HG02943 (cell line): ENCODE data around the gene SPRED3.
"Not testable (repeated sequence)": the region's sequence is repeated elsewhere in the genome, so short reads cannot be mapped to it uniquely, and the experiment has no call there.

Experiments used
- ATAC-seq: cut with Tn5 transposase; IDR thresholded peaks from one replicate; pipeline ENCODE4 v1.9.1; 2021; ENCODE audit warnings: mild to moderate bottlenecking, low read depth, moderate library complexity; ENCODE audit not compliant: unreplicated experiment

The SPRED3 gene, protein sequence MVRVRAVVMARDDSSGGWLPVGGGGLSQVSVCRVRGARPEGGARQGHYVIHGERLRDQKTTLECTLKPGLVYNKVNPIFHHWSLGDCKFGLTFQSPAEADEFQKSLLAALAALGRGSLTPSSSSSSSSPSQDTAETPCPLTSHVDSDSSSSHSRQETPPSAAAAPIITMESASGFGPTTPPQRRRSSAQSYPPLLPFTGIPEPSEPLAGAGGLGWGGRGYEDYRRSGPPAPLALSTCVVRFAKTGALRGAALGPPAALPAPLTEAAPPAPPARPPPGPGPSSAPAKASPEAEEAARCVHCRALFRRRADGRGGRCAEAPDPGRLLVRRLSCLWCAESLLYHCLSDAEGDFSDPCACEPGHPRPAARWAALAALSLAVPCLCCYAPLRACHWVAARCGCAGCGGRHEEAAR

DNA sequence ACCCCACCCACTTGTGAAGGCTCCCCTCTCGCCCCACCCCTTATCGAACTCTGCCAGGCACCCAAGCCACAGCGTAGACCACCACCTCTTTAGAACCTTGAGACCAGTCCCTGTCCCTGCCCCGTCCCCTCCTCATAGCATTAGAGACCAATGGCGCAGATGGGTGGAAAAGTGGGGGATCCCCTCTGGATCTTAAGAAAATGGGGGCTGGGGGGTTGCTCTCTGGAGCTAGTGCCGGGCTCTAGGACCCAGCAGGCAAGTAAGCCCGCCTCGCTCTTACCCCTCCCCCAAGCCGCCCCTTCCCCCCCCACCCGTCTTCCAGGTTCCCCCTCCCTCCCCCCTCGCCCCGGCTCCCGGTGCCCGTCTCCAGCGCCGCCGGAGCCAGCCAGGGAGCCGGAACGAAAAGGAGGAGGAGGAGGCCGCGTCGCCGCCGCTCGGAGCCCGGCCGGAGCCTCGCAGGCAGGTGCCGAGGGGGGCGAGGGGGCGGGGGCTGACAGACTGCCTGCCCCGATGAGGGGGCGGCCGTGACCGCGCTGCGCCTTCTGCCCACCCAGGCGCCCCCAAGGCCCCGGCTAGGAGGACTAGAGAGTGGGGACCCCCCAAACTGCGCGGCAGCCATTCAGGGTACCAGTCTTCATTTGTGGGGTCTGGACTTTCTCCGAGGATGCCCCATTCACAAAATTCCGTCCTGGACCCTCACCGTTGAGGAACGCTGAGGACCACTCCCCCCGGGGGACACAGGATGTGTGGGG, at the start of gene SPRED3:
Gene SPRED3 (plus strand): TSS at position 349 of the 752 bp plus-strand sequence. CDS start 1,606 bp downstream, outside the sequence.
- ATAC-seq, result no peak

DNA sequence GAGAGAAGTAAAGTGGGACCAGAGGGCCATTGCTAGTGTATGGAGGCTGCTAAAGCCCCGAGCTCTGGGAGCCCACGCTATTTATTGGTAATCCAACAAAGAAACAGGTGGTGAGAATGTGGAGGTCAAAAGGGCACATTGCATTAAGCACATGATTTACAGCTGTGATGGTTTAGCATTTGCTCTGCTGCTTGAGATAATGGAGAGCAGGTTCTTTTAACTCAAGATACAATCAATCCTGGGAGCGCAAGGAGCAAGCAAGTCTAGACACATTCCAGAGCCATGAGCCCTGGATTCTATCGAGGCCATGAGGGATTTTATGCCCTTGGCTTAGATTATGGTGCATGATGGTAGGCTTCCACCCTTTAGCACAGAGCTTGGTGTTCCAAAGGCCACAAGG, 49.5 kb upstream of the SPRED3 start:
- ATAC-seq, result not testable (repeated sequence)

DNA sequence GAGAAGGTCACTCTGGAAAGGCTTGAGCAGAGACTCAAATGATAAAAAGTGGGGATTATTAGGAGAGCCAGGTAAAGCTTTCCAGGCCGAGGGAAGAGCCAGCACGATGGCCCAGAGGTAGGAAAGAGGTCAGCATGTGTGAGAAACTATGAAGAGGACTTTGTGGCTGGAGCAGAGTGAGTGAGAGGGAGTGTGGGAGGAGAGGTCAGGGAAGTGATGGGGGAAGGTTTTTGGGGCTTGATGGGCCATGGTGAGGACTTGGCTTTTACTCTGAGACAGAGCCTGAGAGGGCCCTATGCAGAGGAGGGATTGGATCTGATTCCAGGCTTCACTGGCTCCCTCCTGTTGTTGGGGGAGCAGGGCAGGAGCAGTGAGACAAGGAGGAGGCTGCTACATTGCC, 47.6 kb upstream of the SPRED3 start:
- no peak for ATAC-seq

DNA sequence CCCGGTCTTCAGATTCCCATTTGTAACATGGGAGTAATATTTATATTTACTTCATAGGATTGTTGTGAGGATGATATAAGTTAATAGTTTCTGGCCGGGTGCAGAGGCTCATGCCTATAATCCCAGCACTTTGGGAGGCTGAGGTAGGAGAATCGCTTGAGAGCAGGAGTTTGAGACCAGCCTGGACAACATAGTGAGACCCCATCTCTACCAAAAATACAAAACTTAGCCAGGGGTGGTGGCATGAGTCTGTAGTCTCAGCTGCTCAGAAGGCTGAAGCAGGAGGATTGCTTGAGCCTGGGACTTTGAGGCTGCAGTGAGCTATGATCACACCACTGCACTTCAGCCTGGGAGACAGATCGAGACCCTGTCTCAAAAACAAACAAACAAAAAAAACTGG, 41.7 kb upstream of the SPRED3 start:
- ATAC-seq, result no peak

DNA sequence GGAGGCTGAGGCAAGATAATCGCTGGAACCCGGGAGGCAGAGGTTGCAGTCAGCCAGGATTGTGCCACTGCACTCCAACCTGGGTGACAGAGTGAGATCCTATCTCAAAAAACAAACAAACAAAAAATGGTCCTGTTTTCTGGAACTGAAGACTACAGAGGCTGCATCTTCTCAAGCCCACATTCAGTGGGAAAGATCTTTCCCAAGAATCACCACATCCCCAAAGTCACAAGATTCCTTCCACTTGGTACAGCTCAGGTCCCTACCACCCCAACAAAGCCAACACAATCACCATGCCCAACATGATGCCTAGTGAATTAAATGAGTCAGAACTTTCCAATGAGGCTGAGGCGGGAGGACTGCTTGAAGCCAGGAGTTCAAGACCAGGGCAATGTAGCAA, 37.6 kb upstream of the SPRED3 start:
- ATAC-seq, result no peak

DNA sequence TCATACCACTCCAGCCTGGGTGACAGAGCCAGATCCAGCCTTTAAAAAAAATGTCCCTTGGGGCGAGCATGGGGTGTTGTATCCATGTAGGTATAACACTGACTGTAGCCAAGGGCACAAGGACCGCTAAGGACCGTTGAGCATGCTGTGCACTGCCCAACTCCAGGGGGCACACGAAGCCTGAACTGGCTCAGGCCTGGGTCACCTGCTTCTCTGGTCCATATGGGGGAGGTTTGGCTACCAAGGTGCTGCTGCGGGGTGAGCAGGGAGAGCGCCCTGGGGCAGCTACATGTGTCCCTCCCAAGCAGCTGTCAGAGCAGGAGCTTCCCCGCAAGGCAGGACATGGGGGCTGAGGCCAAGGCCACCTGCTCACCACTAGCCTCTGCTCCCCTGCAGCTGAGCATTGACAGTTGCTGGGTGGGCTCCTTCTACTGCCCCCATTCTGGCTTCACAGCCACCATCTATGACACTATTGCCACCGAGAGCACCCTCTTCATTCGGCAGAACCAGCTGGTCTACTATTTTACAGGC, 36.6 kb upstream of the SPRED3 start:
- ATAC-seq, result no peak

DNA sequence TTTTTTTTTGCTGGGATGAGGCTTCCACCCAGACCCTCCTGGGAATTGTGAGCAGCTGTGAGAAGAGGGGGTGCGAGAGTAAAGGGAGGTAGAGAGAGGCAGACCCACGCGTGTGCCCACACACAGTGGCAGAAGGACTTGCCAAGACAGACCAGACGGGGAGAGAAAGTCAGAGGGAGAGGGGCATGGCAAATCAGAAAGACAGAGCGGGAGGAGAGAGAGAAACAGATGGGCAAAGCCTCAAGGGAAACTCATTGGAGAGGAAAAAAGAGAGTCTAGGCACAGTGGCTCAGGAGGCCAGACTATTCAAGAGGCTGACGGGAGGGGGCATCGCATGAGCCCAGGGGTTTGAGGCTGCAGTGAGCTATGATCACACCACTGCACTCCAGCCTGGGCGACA, 35.9 kb upstream of the SPRED3 start:
- ATAC-seq, result no peak

DNA sequence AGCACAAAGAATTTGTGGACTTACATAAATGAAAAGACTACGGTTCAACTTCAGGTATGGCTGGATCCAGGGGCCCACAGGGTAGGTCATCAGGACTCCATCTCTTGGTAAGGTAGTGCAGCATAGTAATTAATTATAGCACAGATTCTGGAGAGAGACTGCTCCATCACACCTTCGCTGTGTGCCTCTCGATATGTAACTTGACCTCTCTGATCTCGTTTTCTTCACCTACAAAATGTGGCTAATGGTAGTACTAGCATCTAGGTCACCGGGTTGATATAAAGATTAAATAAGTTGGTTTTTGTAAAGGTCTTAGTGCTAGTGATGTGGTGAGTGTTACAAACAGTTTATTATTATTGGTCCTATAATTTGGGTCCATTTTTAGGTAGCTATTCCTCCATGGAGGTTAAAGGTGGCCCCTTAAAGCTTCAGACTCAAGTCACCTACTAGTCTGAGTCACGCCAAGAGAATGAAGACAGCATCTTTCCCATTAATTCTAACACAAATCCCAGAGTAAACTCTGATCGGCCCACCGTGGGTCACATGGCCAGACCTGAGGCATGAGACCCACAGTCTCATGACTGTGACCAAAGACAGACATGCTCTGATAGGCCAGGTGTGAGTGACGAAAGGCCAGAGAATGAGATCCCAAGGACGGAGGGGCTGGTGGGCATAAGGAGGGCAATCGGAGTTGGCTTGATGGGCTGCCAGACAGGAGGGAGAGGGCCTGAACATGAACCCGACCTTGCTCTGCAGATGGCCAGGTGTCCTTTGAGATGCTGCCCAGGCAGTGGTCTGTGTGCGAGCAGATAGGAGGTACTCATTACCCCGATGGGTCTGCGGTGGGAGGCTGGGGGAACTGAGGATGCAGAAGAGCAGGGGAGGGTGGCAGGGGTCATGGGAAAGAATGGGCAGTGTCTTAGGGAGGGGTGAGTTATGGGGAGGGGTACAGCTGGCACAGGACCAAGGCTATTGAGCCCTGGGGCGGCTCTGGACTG, 32.5 kb upstream of the SPRED3 start:
- ATAC-seq, result no peak

DNA sequence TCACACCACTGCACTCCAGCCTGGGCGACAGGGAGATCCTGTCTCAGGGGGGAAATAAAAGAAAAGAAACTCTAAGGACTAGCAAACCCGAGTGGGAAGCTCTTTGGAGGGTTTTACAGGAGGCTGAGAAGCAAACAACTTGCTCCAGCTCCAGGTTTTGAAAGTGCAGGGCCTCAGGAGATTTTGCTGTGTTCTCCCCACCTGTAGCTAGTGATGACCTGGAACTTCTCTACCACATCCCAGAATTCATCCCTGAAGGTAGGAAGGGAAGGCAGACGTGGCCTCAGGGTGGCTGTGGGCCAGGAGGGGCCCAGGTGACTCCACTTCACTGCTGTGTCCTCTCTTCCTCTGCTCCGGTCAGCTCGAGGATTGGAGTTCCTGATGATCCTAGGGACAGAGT, 30.4 kb upstream of the SPRED3 start:
- ATAC-seq, result no peak

DNA sequence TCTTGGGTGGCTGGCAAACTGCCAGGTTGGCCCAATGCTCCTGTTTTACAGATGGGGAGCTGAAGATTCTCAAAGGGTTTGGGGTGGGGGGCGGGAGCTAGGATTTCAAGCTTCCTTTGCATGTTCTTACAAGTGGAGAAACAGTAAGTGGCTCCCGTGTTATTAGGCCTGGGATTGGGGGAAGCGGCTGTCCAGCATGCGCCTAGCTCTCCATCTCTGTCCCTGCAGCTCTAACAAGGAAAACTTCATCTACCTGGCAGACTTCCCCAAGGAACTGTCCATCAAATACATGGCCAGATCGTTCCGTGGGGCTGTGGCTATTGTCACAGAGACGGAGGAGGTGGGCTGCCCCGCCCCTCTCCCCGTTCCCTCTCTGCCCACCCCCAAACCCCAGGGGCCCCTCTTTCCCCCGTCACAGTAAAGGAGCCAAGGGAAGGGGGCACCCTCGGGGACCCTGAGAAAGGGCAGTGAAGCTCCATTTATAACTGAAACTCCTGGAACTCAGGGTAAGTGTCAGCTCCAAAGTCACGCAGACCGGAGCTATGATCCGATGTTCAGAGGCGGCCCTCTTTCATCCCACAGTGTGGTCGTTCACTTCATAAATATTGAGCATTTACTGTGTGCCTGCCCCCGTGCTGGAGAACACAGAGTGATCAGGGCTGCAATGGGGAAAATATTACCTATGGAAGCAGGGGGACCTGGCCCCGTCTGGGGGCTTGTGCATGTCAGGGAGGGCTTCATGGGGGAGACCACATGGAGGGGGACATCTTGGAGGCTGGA, 29.1 kb upstream of the SPRED3 start:
- ATAC-seq, result no peak

DNA sequence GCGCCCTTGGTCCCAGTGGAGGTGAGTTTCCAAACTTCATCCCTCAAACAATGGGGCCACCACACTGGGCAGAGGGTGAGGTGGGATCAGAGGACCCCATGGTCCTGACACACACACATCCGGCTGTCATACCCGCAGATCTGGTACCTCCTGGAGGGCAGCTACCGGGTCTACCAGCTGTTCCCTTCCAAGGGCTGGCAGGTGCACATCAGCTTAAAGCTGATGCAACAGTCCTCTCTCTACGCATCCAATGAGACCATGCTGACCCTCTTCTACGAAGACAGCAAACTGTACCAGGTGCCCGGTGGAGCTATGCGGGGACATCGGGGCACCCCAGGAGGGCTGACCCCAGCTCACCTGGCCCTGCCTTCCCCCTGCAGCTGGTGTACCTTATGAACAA, 28.1 kb upstream of the SPRED3 start:
- no peak for ATAC-seq

DNA sequence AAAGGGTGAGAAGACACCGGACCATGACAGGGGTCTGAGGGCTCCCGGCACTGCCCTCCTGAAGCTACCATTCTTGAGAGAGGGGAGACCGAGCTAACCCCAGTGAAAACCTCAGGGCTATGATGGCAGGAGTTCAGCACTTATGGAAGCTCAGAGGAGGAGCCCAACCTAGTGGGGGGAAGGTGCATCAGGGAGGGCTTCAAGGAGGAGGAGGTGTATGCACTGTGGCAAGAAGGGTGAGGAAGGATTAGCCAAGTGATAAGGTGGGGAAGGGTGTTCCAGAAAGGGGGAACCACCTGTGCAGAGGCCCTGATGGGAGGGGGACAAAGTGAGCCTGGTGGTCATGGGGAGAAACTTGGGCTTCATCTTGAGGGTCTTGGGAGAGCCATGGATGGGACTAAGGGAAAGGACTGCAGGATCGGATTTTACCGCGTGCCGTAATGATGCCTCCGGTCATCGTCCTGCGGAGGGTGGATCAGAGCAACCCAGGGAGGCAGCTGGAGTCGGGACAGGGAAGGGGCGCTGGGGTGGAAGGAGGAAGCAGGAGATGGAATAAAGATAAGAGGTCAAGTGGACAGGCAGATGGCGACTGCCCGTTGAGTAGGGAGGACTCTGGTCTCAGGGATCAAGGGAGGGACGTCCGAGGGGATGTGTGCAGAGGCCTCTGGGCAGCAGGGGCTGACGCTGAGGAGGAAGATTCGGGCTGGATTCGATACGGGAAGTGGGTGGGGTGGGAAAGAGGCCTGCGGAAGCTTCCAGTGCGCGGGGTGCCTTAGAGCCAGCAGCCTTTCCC, 27.5 kb upstream of the SPRED3 start:
- ATAC-seq, result no peak

DNA sequence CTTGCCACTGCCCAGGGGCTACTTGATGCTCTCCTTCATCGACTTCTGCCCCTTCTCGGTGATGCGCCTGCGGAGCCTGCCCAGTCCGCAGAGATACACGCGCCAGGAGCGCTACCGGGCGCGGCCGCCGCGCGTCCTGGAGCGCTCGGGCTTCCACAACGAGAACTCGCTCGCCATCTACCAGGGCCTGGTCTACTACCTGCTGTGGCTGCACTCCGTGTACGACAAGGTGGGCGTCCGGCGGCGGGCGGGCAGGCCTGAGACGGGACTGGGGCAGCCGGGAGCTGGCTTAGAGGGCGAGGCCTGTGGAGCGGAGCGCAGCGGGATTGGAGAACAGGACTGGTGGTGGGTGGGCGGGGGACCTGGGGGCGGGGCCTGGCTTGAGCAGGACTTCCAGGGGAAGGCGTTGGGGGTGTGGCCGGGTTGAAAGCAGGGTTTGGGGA, 26.8 kb upstream of the SPRED3 start:
- no peak for ATAC-seq

DNA sequence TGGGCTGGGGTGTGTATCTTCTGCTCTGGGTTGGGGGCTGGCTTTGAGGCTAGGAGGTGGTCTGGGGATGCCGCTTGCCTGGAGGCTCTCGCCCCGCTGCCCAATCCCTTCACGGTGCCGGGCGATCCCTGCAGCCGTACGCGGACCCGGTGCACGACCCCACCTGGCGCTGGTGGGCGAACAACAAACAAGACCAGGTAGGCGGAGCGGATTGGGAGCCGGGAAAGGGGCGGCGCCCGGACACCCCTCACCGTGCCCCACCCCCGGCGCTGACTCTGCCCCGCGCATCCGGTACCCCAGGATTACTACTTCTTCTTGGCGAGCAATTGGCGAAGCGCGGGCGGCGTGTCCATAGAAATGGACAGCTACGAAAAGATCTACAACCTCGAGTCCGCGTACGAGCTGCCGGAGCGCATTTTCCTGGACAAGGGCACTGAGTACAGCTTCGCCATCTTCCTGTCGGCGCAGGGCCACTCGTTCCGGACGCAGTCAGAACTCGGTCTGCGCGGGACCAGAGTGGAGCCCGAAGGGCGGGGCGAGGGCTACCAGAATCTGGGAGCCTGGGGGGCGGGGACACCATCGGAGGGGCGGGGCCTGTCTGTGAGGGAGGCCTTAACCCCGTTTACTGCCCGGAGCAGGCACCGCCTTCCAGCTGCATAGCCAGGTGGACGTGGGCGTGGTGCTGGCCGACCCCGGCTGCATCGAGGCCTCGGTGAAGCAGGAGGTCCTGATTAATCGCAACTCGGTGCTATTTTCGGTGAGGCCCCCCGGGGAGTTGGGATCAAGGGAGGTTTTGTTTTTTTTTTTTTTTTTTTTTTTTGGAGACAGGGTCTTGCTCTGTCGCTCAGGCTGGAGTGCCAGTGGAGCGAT, 26.2 kb upstream of the SPRED3 start:
- ATAC-seq, result no peak

DNA sequence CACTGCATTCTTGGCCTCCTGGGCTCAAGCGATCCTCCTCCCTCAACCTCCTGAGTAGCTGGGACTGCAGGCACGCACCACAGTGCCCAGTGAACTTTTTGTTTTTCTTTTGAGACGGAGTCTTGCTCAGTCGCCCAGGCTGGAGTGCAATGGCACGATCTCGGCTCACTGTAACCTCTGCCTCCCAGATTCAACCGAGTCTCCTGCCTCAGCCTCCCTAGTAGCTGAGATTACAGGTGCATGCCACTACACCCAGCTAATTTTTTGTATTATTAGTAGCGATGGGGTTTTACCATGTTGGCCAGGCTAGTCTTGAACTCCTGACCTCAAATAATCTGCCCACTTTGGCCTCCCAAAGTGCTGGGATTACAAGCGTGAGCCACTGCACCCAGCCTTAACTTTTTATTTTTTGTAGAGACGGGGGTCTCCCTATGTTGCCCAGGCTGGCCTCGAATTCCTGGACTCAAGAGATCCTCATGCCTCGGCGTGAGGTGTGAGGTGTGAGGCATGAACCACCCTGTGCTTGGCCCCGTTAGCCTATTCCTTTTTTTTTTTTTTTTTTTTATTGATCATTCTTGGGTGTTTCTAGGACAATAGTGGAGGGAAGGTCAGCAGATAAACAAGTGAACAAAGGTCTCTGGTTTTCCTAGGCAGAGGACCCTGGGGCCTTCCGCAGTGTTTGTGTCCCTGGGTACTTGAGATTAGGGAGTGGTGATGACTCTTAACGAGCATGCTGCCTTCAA, 25.4 kb upstream of the SPRED3 start:
- ATAC-seq, result not testable (repeated sequence)

DNA sequence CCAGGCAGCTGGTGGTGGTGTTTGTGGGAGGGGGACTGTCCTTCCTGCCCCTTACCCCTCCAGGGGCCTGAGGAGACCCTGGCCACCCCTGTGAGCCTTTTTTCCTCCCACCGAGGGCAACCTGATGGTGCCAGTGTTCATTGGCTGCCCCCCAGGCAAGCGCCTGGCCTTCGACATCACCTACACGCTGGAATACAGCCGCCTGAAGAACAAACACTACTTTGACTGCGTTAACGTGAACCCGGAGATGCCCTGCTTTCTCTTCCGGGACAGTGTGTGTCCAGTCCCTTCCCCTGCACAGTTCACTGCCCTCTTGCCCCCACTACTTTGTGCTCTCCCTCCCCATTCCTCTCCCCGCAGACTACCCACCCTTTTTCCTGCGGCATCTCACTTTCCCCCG, 21.5 kb upstream of the SPRED3 start:
- ATAC-seq, result no peak

DNA sequence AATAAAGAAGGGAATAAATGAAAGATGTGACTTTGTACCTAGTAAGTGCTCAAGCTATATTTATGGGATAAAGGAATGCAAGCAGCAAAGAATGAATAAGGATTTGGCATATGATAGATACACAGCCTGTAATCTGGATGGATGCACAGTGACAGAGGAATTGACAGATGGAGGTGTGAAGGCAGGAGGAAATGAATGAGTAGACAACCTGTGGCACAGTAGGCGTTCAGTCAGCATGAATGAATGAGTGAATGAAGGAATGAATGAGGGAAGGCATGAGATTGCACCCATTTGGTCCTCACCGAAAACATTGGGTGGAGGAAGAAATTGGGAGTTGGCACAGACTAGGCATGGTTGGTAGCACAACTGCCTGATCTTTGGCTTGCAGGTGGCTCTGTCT, 18.9 kb upstream of the SPRED3 start:
- no peak for ATAC-seq
